Pancreas (tissue), 10 donors: ENCODE results near the gene CRHR1. TPM values are rescaled to one million over a fixed set of nuclear protein-coding genes. Genes with fewer than 3 reads are reported as not detected.

Experiments
- ATAC-seq, 4 donors: fragments of 200-7000 bp; cut with Tn5 transposase; one replicate each; pipeline versions ENCODE4 v1.8.0 to v1.9.1; 2020; ENCODE audit warnings: mild to moderate bottlenecking in 4 of 4, moderate library complexity in 4 of 4
- DNase-seq, 6 donors: peaks; one replicate each; pipeline ENCODE4 v3.0.0-alpha.2; 2020
- FAIRE-seq: peaks from 2 replicates; lab custom pipeline; 2012; peaks lifted over from hg19 to GRCh38; lab: Jason Lieb, UNC
- H3K27ac ChIP-seq, 4 donors: fragments of 200-600 bp; sonication (generic); 1 replicate in 3 of 4; 2 replicates in 1 of 4; pipeline versions ENCODE4 v1.5.0 to v1.8.0; 2020
- H3K27me3 ChIP-seq, 4 donors: fragments of 200-600 bp; one replicate each; pipeline ENCODE4 v1.8.0; 2021
- H3K36me3 ChIP-seq, 3 donors: fragments of 200-600 bp; sonication (generic) in 1 of 3; one replicate each; pipeline versions ENCODE4 v1.5.0 to v1.8.0; 2020 to 2021
- H3K4me1 ChIP-seq, 3 donors: fragments of 200-600 bp; one replicate each; pipeline ENCODE4 v1.8.0; 2021
- H3K4me3 ChIP-seq, 4 donors: fragments of 200-600 bp; sonication (generic) in 2 of 4; one replicate each; pipeline versions ENCODE4 v1.5.0 to v1.8.0; 2020 to 2021
- H3K9me3 ChIP-seq, 4 donors: fragments of 200-600 bp; one replicate each; pipeline ENCODE4 v1.8.0; 2021
- CTCF ChIP-seq, 4 donors: fragments of 200-600 bp; sonication (generic) in 3 of 4; IDR thresholded peaks; one replicate each; pipeline versions ENCODE4 v1.5.0 to v1.8.0; 2021; ENCODE audit warnings: antibody characterized with exemption in 4 of 4
- WGBS, 2 donors: extraction: QIAGEN DNeasy Blood & Tissue Kit; methylation state at CpG; one replicate each; pipeline ENCODE4 v1.1.7; 2013; 5-methylcytosine and 5-hydroxymethylcytosine counted together
- intact Hi-C, 3 donors: fragments of 100-400 bp; cut with DNase I; formaldehyde crosslinking; loops; one replicate each; pipeline versions ENCODE4 v1.11.1 to v1.14.2; 2022
- polyA plus RNA-seq, 2 donors: library from polyadenylated mRNA; stranded (reverse); fragments of 200-250 nt; gene quantifications; one replicate each; pipeline ENCODE4 v1.2.3, GENCODE V29; 2013
- total RNA-seq, 6 donors: library from RNA; stranded (reverse); fragmentation: NEBNext Ultra II Directional in 4 of 6; extraction: Animal tissue kit (Norgen Biotek cat#: 25700) in 4 of 6; gene quantifications; one replicate each; pipeline versions ENCODE4 v1.2.1 to v1.2.4, GENCODE V29; 2021 to 2023
- donor health status: healthy with polysubstance abuse.
- donor health status: DM: no; HTN: no; CAD: no; lungs with moderate emphysema.
- donor health status: DM: no; HTN: no; CAD: no.
- donor health status: control.
- donor health status: control.
- donor health status: Bipolar disorder and iron deficiency.
- donor health status: DM: yes; HTN: yes; CAD: no.
- donor health status: DM: no; HTN: no; CAD: no.
- donor health status: DM: no; HTN: no; CAD: no.
- donor health status: DM: yes; HTN: yes; CAD: no.

The CRHR1 gene
- total and polyA plus RNA-seq, 8 donors = 0.13 to 0.31 TPM; not detected in 6

DNA sequence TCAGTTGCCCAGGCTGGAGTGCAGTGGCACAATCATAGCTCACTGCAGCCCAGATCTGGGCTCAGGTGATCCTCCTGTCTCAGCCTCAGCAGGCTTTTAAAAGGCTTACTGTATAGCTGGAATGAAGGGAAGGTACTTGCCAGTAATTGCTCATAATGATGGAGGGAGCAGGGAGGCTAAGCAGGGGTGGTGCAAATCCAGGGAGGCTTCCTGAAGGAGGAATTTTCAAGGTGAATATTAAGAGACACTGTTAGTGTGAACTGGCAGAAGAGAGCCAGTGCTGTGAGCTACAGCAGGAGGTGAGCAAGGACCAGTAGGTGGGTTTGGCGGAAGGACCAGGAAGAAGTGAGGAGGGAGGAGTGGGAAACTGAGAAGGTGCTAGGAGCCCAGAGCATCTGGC lies 24.7 kb downstream of the CRHR1 start:
- ATAC-seq = no peak
- FAIRE-seq = no peak
- Histone ChIP-seq H3K9me3 (no peaks in the 10 kb centered on the region), H3K36me3 (no peaks in the 10 kb centered on the region), H3K4me1 (no peaks in the 10 kb centered on the region), H3K27me3 (no peaks in the 10 kb centered on the region), H3K4me3 (no peak overlapping the region), H3K27ac (no peak overlapping the region)
- intact Hi-C loops = no loop called here
- DNase-seq = no peak
- no peak for TF ChIP-seq CTCF (IDR thresholded peaks at IDR 0.05)
- WGBS, 2 donors = 83 to 95% methylated on average over 1 of the region's 1 CpG

GRCh38 chr17:45809499-45809898 lies 25.4 kb downstream of the CRHR1 start:
- DNase-seq (no peak), FAIRE-seq (no peak), ATAC-seq (no peak)
- Histone ChIP-seq H3K36me3 (no peaks in the 10 kb centered on the region), H3K27ac (no peak overlapping the region), H3K4me3 (no peak overlapping the region), H3K9me3 (no peaks in the 10 kb centered on the region), H3K4me1 (no peaks in the 10 kb centered on the region), H3K27me3 (no peaks in the 10 kb centered on the region)
- WGBS, 2 donors = 52 to 59% methylated on average over 15 of the region's 15 CpGs
- intact Hi-C loops = no loop called here
- TF ChIP-seq CTCF (IDR thresholded peaks at IDR 0.05) = no peak

- Histone ChIP-seq H3K36me3 (no peaks in the 10 kb centered on the region), H3K27ac (no peak overlapping the region), H3K27me3 (no peaks in the 10 kb centered on the region), H3K9me3 (no peaks in the 10 kb centered on the region), H3K4me1 (no peaks in the 10 kb centered on the region), H3K4me3 (no peak overlapping the region)
- no peak for ATAC-seq
- WGBS, 2 donors = 56 to 58% methylated on average over 3 of the region's 3 CpGs
- DNase-seq = no peak
- TF ChIP-seq CTCF (IDR thresholded peaks at IDR 0.05) = no peak
- intact Hi-C loops = loop anchor here in 1 of 3 donors (5.0 kb wide), 1 partner anchor 60 kb away; no protein-coding TSS in a partner anchor
- no peak for FAIRE-seq
Observed at GRCh38 chr17:45812102-45812501, 28.0 kb downstream of the CRHR1 start.

DNA sequence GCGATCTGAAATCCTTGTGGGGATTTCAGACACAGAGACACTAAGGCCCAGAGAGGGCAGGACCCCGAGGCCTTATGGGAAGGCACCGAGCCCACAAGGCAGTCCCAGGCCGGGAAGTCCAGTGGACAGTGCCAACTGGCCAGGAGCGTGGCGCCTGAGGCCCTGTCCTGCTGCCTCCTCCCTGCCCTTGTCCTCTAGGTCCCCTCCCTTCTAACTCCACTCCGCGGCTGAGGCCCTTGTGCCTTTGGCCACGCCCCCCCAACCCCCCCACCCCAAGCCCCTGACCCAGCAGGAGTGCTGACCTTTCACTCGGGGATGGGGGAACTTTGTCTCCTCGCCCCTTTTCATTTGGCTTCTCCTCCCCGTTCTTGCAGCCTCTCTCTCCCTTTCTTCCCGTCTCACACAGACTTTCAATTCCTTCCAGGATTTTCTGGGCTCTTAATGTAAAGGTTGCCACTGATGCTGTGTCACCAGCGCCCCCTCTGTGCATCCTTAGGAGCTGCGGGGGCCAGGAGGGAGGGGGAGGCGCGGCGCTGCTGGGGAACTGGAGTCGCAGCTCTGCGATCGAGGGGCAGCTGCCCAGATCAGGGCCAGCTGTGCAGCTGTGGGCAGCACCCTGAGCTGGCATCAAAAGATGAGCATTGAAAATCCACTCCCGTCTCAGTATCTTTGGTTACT lies 29.1 kb downstream of the CRHR1 start:
- Histone ChIP-seq H3K27me3 (no peaks in the 10 kb centered on the region), H3K27ac (no peak overlapping the region), H3K4me1 (no peaks in the 10 kb centered on the region), H3K36me3 (no peaks in the 10 kb centered on the region), H3K4me3 (no peak overlapping the region), H3K9me3 (no peaks in the 10 kb centered on the region)
- FAIRE-seq = no peak
- intact Hi-C loops = loop anchor here in 1 of 3 donors (5.0 kb wide), 1 partner anchor 61 kb away; no protein-coding TSS in a partner anchor
- no peak for ATAC-seq
- DNase-seq = peak in 1 of 6 donors; percentile 29
- 31 to 33% methylated on average over 19 to 22 of the region's 22 CpGs for WGBS, 2 donors
- TF ChIP-seq CTCF (IDR thresholded peaks at IDR 0.05) = no peak
